Thymus (tissue), 11 donors: ENCODE data around the gene DIO3. TPM values are rescaled to one million over a fixed set of nuclear protein-coding genes. Genes with fewer than 3 reads are reported as not detected.

ENCODE experiments used
- DNase-seq, 9 donors: peaks; one replicate each; pipeline ENCODE4 v3.0.0-alpha.2; 2013; ENCODE audit warnings: low spot score in 9 of 9, low read depth in 6 of 9, missing footprints in 1 of 9
- H3K27ac ChIP-seq, 2 donors: one replicate each; pipeline ENCODE4 v1.5.1; 2013; ENCODE audit warnings: control low read depth in 1 of 2, low read depth in 1 of 2, low read length in 1 of 2, mild to moderate bottlenecking in 1 of 2, moderate library complexity in 1 of 2
- H3K27me3 ChIP-seq, 2 donors: one replicate each; pipeline ENCODE4 v1.5.1; 2013; ENCODE audit warnings: low read length in 1 of 2; ENCODE audit not compliant: control insufficient read depth in 2 of 2, insufficient read depth in 1 of 2
- H3K36me3 ChIP-seq, 2 donors: one replicate each; pipeline ENCODE4 v1.5.1; 2013; ENCODE audit warnings: low read length in 1 of 2, mild to moderate bottlenecking in 1 of 2, moderate library complexity in 1 of 2; ENCODE audit not compliant: control insufficient read depth in 2 of 2, insufficient read depth in 2 of 2
- H3K4me1 ChIP-seq, 2 donors: one replicate each; pipeline ENCODE4 v1.5.1; 2013; ENCODE audit warnings: low read length in 2 of 2; ENCODE audit not compliant: control insufficient read depth in 2 of 2, insufficient read depth in 2 of 2
- H3K4me3 ChIP-seq, 2 donors: one replicate each; pipeline ENCODE4 v1.5.1; 2013; ENCODE audit warnings: low read length in 2 of 2, control low read depth in 1 of 2, mild to moderate bottlenecking in 1 of 2
- H3K9me3 ChIP-seq, 2 donors: one replicate each; pipeline ENCODE4 v1.5.1; 2013; ENCODE audit warnings: low read length in 1 of 2, mild to moderate bottlenecking in 1 of 2; ENCODE audit not compliant: control insufficient read depth in 2 of 2, insufficient read depth in 1 of 2
- WGBS: extraction: QIAGEN DNeasy Blood & Tissue Kit; methylation state at CpG from one replicate; pipeline ENCODE4 v1.1.7; 2013; 5-methylcytosine and 5-hydroxymethylcytosine counted together
- polyA plus RNA-seq: library from polyadenylated mRNA; stranded (reverse); fragments of 200-250 nt; gene quantifications from one replicate; pipeline ENCODE4 v1.2.3, GENCODE V29; 2013
- total RNA-seq: library from RNA; stranded (reverse); fragments of 120-200 nt; gene quantifications from one replicate; pipeline ENCODE4 v1.2.4, GENCODE V29; 2013
- donor health status: healthy.

The DIO3 gene
- total and polyA plus RNA-seq, 2 donors: 0.24 to 0.84 TPM

DNA sequence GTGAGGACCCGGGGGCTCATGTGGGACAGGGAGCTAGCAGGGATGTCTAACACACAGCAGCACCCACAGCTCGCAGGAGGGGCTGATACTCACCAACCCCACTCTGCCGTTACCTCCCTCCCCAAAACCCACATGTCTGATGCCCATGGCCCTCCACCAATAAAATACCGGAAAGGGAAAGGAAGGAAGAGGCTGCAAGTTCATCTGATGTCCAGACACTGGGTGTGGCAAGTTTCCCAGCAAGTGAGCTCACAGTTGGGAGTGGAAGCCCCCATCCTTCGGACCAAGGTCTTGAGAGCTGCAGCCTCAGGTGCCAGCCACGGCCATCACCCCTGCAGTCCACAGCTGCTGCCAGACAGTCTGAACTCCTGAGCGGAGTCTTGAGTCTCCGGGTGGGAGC, 39.3 kb upstream of the DIO3 start:
- Histone ChIP-seq H3K27me3 (no peaks in the 10 kb centered on the region), H3K9me3 (no peaks in the 10 kb centered on the region), H3K4me3 (no peak overlapping the region), H3K36me3 (no peaks in the 10 kb centered on the region), H3K27ac (no peak overlapping the region), H3K4me1 (no peaks in the 10 kb centered on the region)
- DNase-seq: no peak
- WGBS: 98% methylated on average over 8 of the region's 8 CpGs

DNA sequence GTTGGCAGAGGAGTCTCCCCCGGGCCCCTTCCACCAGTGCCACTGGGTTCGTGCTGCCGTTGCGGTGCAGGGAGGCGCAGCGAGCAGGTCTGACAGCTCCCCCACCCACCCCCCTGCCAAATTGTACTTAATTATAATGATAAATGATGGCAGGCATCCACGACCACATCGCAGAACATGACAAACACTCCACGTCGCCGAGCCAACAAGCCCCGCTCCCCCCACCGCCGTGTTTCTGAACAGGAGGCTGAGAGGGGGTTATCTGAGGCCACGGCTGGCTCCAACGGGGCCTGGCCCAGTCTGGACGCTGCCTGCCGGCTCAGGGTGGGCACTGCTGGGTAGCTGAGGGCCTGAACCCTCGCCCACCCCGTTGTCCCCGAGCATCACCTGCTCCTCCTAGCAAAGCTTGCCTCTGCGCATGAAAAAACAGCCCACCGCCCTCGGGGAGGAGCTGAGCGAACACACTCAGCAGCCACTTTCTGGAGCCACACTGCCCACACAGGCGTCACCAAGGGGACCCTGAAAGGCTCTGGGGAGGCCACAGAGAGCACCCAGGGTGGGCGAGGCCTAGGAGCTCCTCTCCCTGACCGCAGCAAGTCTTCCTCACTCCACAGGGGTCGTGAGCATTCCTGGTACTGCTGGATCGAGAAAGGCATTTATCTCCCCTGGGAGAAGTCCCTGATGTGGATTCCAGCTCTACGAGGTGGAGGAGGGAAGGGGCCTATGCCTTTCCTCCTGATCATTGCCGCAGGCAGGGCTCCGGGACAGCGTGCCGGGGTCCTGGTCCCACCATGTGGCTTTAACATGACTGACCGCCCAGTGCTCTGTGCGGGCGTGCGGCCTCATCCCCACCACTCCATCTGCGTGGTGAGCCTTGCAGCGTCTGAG, 35.4 kb upstream of the DIO3 start:
- H3K4me1 ChIP-seq: peaks cover 0 to 7% of the 10 kb centered on the region in 2 donors
- no peaks in the 10 kb centered on the region for H3K36me3 ChIP-seq
- DNase-seq: no peak
- H3K4me3 ChIP-seq: no peak overlapping the region
- WGBS: 90% methylated on average over 41 of the region's 41 CpGs
- no peaks in the 10 kb centered on the region for H3K9me3 ChIP-seq
- no peaks in the 10 kb centered on the region for H3K27me3 ChIP-seq
- H3K27ac ChIP-seq: no peak overlapping the region

DNA sequence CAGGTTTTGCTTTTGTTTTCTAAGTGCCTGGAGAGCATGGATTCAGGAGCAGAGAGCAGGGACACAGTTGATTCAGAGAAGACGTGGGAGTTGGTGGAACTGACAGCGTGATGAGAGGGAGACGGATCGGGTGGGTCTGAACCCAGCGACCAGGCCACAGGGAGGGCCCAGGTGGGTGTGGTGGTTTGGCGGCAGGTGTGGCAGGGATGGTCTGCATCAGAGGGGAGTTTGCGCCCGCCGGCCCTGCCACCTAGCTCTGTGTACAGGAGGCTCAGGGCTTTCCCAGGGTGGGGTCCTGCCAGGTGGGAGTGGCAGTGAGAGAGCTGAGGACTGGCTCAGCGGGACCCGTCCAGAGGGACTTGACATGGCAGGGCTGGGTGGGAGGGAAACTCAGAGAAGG, 33.3 kb upstream of the DIO3 start:
- H3K36me3 ChIP-seq: no peaks in the 10 kb centered on the region
- no peaks in the 10 kb centered on the region for H3K9me3 ChIP-seq
- no peaks in the 10 kb centered on the region for H3K27me3 ChIP-seq
- H3K4me3 ChIP-seq: no peak overlapping the region
- DNase-seq: no peak
- H3K27ac ChIP-seq: no peak overlapping the region
- WGBS: 98% methylated on average over 11 of the region's 11 CpGs
- H3K4me1 ChIP-seq: peaks cover 0 to 7% of the 10 kb centered on the region in 2 donors

DNA sequence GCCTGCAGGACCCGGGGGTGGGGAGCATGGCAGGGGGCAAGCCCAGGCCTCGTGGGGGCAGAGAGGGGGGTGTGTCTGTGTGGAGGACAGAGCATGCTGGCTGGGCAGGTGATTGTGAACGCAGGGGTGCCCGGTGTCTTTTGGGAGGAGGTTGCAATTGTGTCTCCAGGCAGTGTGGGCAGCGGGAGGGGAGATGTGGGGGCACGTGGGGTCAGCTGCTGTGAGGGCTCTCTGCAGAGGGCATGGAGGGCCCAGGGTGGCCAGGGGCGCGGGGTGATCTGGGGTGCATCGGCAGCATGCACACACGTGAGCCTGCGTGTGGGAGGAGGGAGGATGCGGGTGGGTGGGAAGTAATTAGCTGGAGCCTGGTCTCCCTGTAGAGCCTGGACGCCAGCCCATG, 32.2 kb upstream of the DIO3 start:
- Histone ChIP-seq H3K4me3 (no peak overlapping the region), H3K9me3 (no peaks in the 10 kb centered on the region), H3K4me1 (peaks cover 0 to 7% of the 10 kb centered on the region in 2 donors), H3K27me3 (no peaks in the 10 kb centered on the region), H3K27ac (no peak overlapping the region), H3K36me3 (no peaks in the 10 kb centered on the region)
- DNase-seq: no peak
- 81% methylated on average over 13 of the region's 13 CpGs for whole genome bisulfite sequencing

DNA sequence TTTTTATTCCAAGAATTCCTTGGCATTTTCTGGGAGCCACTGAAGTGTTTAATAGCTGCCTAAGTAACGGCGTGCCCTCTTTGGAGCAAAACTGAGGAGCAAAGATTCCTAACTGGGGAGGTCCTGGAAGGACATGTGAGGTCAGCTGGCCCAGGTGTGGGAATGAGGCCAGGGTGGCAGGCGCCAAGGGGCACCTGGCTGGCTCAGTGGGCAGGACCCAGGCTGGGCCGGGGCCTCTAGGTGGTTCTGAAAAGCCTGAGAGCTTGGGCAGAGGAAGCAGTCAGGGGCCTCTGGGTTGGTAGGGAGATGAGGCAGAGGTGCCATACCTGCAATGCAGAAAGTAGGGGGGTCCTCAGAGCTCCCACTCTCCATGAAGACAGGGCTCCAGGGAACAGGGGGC, 27.1 kb upstream of the DIO3 start:
- Histone ChIP-seq H3K9me3 (no peaks in the 10 kb centered on the region), H3K27me3 (no peaks in the 10 kb centered on the region), H3K4me3 (no peak overlapping the region), H3K4me1 (peaks cover 0 to 11% of the 10 kb centered on the region in 2 donors), H3K27ac (no peak overlapping the region), H3K36me3 (no peaks in the 10 kb centered on the region)
- no peak for DNase-seq
- WGBS: 91% methylated on average over 4 of the region's 4 CpGs

DNA sequence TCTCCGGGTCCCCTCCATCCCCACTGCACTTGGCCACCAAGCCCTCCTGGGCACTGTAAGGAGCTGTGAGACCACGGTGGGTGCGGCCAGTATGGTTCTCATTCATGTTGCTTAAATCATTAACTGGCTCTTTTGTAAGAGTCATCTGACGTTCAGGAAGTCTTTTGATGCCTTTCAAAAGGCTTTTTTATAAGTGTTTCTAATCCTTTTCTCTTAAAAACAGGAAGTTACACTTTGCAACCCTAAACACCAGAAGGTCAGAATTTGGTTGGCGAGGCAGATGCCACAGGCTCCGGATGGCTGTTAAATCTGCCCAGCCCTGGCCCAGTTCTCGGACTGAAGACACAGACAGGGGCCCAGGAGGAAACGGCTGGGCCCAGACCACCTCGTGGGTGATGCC, 26.1 kb upstream of the DIO3 start:
- Histone ChIP-seq H3K27me3 (no peaks in the 10 kb centered on the region), H3K36me3 (no peaks in the 10 kb centered on the region), H3K4me3 (no peak overlapping the region), H3K4me1 (peaks cover 0 to 5% of the 10 kb centered on the region in 2 donors), H3K9me3 (no peaks in the 10 kb centered on the region), H3K27ac (no peak overlapping the region)
- 18% methylated on average over 9 of the region's 9 CpGs for WGBS
- peak in 1 of 9 donors; percentile 13 for DNase-seq

DNA sequence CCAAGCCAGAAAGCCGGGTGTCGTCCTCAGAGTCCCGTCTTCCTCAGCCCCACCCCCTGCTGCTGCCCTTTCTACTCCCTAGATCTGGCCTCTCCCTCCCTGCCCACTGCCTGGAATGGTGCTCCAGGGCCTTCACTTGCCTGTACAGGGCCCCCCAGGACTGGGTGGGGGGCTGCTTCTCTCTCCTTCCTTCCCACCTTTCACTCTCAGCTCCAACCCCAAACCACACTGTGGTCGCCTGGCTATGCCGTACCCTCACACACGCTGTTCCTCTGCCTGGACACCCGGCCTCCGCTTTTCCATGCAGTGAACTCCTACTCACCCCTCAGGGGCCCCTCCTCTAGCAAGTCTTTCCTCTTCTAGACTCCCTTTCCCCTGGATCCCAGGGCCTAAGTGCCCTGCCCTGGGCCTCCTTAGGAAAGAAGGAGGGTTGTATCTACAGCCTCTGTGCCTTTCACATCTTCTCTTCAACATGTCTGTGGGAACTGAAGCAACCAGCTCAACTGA, 25.5 kb upstream of the DIO3 start:
- Histone ChIP-seq H3K36me3 (no peaks in the 10 kb centered on the region), H3K27ac (no peak overlapping the region), H3K4me1 (peaks cover 0 to 4% of the 10 kb centered on the region in 2 donors), H3K4me3 (no peak overlapping the region), H3K27me3 (no peaks in the 10 kb centered on the region), H3K9me3 (no peaks in the 10 kb centered on the region)
- DNase-seq: no peak
- 62% methylated on average over 8 of the region's 8 CpGs for WGBS

DNA sequence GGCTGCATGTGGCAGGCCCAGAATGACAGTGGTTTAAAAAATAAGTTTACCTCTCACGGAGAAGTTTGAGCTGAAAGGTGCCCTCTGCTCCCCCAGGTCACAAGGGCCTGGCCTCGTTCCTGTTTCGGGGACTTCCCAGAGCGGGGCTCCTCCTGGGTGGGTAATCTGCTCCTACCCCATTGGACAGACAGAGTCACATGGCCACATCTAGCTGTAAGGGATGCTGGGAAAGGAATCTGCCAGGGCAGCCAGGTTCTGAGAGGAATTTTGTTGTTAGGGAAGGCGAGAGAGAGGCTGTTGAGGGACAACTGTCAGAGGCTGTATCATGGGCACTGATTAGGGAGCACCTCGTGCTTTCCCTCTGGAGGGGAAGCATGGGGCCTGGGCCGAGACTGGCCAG, 24.0 kb upstream of the DIO3 start:
- Histone ChIP-seq H3K27me3 (no peaks in the 10 kb centered on the region), H3K36me3 (no peaks in the 10 kb centered on the region), H3K27ac (no peak overlapping the region), H3K9me3 (no peaks in the 10 kb centered on the region), H3K4me1 (peaks cover 0 to 4% of the 10 kb centered on the region in 2 donors), H3K4me3 (no peak overlapping the region)
- WGBS: 95% methylated on average over 7 of the region's 7 CpGs
- no peak for DNase-seq

DNA sequence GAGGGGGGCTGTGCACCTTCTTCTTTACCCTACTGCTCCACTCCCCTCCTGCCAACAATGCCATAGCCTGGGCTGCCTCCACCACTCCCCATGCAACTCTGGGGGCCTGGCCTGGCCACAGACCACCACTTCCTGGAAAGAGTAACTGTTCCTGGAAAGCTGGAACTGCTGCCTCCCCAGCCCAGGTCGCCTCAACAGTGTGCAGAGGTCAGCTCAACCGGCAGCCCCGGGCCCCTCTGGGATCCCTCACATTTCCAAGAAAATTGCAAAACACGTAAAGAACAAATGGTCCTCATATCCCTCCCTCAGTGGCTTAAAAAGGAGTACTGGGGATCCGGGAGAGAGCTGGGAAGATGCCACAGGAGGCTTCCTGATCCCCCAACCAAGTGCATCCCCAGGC, 22.4 kb upstream of the DIO3 start:
- Histone ChIP-seq H3K27me3 (no peaks in the 10 kb centered on the region), H3K4me1 (peaks cover 0 to 4% of the 10 kb centered on the region in 2 donors), H3K27ac (no peak overlapping the region), H3K9me3 (no peaks in the 10 kb centered on the region), H3K4me3 (no peak overlapping the region), H3K36me3 (no peaks in the 10 kb centered on the region)
- 44% methylated on average over 5 of the region's 5 CpGs for WGBS
- DNase-seq: no peak
